Measurements from ENCODE around the gene DNM1.

Gene DNM1

DNA sequence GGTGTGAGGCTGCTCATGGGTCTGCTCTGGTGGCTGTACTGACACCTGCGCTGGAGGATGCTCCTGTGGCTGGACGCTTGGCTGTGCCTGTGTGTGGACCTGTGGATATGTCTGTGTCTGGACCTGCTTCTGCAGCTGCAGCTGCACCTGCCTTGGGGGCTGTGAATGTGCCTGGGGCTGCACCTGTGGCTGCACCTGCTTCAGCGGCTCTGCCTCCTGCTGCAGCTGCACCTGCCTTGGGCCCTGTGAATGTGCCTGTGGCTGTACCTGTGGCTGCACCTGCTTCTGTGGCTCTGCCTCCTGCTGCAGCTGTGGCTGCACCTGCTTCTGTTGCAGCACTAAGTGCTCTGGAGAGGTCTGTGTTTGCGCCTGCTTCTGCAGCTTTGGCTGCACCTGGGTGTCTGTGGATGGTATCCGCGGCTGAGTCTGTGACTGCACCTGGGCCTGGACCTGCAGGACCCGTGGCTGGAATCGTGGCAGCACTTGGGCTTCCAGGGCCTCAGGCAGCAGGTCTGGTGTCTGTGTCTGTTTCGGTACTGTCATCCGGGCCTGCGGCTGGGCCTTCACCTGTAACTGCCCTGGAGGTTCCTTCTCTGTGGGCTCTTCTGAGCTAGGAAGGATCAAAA, 24.3 kb upstream of the DNM1 start:
- DNase-seq (ENCODE audit: low read depth): no peak

DNA sequence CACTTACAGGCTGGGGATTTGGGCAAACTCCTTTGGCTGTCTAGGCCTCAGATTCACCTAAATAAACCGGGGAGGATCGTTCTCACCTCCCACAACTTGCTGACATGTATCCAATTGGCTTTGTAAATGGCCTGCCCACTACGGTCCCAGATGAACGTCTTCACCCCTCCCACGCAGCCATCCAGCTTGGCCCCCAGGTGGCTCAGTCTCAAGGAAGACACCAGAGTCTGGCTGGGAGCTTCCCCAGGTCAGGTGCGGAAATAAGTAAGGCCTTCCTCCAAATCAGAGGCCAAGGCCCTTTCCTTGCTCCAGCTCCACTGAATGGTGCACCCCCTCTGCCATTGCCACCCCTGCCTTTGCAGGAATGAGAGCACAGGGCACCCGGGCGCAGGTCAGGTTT, 23.2 kb upstream of the DNM1 start:
- no peak for DNase-seq (ENCODE audit: low read depth)

DNA sequence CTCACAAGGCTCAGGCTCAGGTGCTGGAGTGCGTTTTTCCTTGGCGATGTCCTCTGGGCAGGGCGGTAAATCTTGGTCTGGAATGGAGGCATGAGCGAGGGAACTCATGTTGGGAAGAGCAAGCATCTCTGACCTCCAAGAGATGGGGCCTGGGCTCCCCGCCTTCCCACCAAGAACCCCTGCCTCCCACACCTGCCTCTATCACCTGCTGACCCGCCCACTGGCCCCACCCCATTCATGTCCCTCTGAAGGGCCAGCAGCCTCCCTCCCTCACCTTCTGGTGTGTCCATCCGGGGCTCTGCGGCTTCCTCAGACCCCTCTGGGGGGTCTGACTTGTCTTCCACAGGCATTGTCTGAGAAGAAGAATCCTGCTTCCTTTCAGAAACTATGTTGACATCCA, 22.7 kb upstream of the DNM1 start:
- no peak for DNase-seq (ENCODE audit: low read depth)

DNA sequence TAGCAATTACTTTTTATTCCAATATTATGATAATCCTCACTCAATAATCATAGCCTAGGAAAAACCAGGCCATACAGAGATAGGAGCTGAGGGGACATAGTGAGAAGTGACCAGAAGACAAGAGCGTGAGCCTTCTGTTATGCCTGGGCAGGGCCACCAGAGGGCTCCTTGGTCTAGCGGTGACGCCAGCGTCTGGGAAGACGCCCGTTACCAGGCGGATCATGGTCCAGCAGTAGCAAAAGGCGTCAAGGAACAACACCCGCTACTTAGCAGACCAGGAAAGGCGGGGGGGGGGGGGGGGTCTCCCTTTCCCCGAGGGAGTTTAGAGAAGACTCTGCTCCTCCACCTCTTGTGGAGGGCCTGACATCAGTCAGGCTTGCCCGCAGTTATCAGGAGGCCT, 21.7 kb upstream of the DNM1 start:
- DNase-seq (ENCODE audit: low read depth): peak; percentile 35

DNA sequence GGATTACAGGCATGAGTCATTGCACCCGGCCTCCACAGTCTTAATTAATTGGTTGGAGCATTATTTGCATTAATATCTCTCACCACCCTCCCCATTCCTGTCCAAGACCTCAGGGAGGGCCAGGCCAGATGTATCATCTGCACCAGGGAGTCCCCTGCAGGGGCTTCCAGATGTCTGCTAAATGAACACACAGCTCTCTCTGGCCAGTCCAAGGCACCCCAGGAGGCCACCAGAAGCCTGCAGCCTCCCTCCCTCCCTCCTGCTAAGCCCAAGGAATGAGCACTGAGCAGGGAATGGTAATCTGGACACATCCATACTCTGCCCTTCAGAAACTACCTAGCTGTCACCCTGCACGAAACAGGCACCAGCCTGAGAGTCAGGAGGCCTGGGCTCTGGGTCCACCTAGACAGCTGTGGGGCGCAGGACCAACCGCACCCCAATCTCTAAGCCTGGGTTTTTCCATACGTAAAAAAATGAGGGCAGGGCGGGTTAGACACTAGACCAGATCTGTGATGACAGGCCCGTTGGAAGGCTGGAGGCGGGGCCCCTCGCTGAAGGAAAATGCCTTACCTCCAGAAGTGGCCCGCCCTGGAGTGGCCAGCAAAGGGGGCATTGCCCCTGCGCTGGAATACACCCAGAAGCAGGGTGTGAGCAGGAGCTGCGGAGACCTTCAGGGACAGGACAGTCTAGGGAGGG, 20.1 kb upstream of the DNM1 start:
- DNase-seq (ENCODE audit: low read depth): no peak

- no peak for DNase-seq (ENCODE audit: low read depth)
Measured at GRCh38 chr9:128185979-128186965, 16.9 kb upstream of the DNM1 start.

DNA sequence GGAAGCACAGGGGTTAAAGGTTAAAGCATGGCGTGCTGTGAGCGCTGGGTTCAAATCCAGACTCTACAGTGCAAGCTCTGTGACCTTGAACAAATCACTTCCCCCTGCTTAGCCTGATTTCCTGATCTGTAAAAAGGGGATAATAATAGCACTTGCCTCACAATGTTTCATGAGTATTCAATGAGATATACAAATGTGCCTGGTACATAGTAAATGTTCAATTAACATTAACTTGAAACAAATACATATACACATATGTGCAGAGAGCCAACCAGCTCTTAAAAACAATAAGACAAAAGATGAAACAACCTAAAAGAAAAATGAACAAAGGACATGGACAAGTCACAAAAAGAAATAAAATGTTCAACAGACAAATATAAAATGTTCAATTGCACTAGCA, 15.8 kb upstream of the DNM1 start:
- no peak for DNase-seq (ENCODE audit: low read depth)

GRCh38 chr9:128188209-128188608, 15.0 kb upstream of the DNM1 start:
- no peak for DNase-seq (ENCODE audit: low read depth)

DNA sequence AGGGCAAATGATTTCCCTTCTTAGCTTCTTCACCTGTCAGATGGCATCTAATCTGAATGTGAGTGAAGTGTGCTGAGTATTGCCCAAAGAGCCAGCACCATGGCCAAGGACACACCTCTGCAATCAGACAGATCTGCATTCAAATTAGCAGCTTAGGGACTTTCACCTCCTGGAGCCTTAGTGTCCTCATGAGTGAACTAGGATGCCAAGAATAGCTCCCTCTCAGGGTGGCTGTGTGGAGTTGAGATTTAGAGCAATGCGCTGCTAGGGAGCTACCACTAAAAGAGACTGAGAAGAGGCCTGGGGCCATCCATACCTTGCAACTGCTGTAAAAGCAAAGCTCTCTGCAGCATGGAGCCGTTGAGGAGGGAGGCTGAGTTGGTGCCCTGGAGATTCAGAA, 13.2 kb upstream of the DNM1 start:
- no peak for DNase-seq (ENCODE audit: low read depth)

DNA sequence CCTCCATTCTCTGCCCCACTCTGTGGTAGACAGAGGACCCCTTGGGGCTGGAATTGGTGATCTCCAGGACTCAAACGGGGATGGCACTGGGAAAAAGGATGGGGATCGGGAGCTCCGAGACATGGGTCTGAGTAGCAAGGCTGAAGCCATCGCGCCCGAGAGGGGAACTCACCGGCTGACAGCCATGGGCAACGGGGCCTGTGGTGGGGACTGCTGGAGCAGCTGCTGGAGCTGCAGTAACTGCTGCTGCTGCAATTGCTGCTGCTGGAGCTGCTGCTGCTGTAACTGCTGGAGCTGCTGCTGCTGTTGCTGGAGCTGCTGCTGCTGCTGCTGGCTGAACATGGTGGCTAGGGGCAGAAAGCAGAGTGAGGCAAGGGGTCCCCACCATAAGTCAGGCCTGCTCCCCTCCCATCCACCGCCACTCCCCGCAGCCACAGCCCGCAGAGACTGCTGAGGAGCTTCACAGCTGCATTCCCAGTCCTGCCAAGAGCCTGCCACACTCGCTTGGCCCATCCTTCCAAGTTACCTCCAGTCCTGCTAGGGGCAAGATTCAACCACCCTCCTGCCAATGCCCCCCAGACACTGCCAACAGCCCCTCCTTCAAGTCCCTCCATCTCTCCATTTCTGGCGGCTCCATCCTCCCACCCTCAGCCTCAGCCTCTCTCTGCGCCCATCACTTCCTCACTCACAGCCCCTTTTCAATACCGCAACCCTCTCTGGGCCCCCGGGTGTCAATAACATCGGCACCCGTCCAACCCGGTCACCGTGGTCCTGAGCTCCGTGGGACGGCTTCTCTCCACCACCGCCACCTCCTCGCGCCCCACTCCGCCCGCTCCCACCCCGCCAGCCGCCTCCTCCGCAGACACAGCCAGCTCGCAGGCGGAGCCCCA, 12.4 kb upstream of the DNM1 start:
- DNase-seq (ENCODE audit: low read depth): no peak

- peak; percentile 66 for DNase-seq (ENCODE audit: low read depth)
Measured at GRCh38 chr9:128191406-128192046, 11.7 kb upstream of the DNM1 start, which contains the start of gene CIZ1. Gene CIZ1 (minus strand): TSS chr9:128191572. CDS start chr9:128190857, 715 bp downstream.

GRCh38 chr9:128192601-128193371, 10.4 kb upstream of the DNM1 start:
- peak; percentile 89 for DNase-seq (ENCODE audit: low read depth)

- no peak for DNase-seq (ENCODE audit: low read depth)
Measured at GRCh38 chr9:128193469-128194096, 9.6 kb upstream of the DNM1 start.

DNA sequence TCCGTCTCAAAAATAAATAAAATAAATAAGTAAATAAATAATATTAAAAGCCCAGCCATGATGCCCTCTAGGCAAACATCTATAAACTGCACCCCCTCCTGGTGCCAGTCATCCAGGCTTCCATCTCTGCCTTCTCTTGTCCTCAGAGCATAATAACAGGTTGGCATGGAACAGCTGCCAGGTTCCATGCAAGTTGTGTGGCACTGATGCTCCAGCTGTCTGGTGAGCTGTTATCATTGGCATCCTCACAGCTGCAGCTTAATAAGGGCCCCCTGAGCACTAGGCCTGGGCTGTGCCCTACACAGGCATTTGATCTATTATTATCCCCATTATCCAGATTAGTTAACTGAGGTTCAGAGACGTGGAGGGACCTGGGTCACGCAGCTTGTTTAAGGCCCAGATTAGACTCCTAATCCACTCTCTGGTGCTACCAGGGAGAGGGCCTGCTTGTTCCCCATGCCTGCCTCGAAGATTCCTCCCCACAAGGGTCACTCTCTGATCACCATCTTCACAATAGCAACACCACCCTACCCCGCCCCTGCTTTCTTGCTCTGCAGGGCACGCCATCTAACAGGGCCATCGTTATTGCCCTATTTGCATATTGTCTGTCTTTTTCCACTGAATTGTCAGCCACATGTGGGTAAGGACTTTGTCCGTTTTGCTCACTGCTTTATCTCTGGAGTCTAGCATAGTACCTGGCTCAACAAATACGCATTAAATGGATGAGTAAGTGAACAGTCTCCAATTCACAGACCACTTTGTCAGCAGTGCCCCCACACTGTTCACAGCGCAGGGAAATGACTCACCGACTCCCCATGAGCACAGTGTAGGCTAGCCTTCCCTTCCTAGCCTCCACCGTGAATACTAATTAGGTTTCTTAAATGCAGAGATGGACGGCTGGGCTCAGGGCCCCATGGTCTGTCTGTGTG, 1.5 kb upstream of the DNM1 start:
- DNase-seq (ENCODE audit: low read depth): peak; percentile 28

DNA sequence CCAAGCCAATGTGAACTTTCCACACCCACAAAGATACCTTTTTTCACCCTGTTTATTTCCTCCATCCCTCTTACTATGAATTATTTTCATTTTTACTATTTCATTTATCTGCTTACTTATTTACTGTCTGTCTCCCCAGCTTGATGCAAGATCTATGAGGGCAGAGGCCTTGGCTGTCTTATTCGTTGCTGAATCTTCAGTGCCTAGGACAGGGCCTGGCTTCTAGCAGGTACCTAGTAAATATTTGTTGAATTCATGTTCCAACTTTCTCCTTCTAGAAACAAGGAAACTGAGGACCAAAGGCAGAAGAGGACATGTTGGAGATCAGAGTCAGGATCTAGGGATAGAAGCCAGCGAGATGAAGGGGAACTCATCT, 543 bp upstream of the DNM1 start:
- no peak for DNase-seq (ENCODE audit: low read depth)

- DNase-seq (ENCODE audit: low read depth): peak; percentile 30
Measured at GRCh38 chr9:128203707-128204551, 750 bp downstream of the DNM1 start.

DNA sequence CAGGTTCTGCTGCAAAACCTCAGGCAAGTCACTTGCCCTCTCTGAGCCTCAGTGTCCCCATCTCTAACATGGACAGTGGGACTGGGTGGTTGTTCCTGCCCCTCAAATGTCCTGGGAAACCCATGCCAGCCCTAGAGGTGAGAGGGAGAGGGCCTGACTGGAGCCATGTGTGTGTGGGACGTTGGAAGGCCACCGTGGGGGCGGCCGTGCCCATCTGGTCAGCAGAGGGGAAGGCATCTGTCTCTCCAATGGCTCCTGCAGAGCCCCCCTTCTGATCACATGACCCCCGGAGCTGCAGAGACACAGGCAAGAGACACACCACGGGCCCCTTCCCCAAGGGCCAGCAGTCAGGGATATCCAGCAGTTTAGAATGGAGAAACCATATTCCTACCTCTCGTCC, 1.7 kb downstream of the DNM1 start:
- DNase-seq (ENCODE audit: low read depth): no peak
